Ecto neural progenitor cell (in vitro differentiated cells): ENCODE data around the gene MGAT4D.
"Not testable (repeated sequence)": the region's sequence is repeated elsewhere in the genome, so short reads cannot be mapped to it uniquely, and the experiment has no call there.

ENCODE experiments used
- DNase-seq: peaks from one replicate; pipeline ENCODE4 v3.0.0-alpha.2; 2018; ENCODE audit warnings: low spot score

MGAT4D gene

DNA sequence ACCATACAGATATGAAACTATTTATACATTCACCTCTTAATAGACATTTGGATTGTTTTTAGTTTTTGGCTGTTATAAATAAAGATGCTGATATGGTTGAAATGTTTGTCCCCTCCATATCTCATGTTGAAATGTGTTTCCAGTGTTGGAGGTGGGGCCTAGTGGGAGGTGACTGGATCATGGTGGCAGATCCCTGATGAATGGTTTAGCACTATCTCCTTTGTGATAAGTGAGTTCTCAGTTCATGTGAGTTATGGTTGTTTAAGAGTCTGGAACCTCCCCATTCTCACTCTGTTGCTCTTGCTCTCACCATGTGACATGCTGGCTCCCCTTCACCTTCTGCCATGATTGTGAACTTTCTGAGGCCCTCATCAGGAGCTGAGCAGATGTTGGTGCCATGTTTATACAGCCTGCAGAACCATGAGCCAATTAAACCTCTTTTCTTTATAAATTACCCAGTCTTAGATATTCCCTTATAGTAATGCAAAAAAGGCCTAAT, 58.4 kb downstream of the MGAT4D start:
- DNase-seq, result no peak

DNA sequence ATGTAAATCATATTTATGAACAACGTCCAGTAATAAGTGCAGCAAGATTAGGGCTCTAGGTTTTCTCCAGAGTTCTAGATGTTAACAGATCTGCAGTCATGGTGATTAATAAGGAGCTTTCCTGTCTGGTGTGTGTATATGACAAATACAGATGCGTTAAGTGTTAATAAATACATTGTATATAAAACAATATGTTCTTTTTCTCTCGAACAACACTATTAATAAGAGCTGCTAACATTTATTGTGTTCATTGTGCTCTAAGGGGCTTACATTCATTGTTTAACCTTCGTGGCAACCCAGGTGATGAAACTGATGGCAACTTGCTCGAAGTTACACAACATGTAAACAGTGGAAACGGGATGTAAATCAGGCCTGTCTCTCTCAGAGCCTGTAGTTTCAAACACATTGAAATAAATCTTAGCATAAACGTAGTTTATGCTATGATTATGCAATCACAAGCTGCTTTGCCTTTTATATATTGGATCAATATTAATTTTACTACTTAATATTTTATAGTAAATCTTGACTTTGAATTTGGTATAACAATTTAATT, 70.1 kb downstream of the MGAT4D start:
- no peak for DNase-seq

DNA sequence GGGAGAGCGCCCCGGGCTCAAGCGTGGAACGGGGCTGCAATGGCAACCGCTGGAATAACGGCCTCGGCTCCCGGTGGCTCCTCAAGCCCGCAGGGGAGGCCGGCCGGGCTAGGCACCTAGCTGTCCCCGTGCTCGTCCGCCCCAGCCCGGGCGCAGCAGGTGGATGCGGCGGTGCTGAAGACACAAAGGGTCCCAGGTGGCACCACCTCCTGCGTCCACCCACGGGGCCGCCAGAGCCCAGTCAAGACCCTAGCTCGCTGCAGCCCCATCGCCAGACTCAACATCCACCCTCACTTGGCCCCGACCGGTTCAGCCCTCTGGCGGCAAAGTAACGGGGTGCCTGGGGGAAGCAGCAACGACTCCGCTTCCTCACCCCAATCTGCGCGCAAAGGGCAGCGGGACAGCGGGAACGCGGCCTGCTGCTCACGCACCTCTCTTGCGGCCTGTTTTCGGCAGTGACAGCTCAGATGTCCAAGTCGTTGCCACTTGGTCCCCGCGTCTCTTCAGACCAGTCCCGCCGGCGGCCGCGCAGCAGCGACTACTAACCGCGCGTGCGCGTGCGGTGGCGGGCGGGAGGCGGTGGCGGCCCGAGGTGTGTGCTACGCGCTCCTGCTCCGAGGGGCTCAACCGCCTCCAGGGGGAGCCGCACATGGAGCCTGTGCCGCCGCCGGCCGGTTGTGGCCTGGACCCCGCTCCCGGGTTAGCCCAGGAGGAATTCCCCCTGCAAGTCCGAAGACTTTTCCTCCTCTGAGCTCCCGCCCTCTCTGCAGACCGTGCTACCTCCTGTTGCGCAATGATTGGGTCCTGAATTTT, 70.8 kb downstream of the MGAT4D start, which contains the start of gene CLGN:
Gene CLGN (minus strand): TSS at position 543 of the 813 bp plus-strand sequence. CDS start 14,570 bp downstream, outside the sequence.
- peak; percentile 95 for DNase-seq

DNA sequence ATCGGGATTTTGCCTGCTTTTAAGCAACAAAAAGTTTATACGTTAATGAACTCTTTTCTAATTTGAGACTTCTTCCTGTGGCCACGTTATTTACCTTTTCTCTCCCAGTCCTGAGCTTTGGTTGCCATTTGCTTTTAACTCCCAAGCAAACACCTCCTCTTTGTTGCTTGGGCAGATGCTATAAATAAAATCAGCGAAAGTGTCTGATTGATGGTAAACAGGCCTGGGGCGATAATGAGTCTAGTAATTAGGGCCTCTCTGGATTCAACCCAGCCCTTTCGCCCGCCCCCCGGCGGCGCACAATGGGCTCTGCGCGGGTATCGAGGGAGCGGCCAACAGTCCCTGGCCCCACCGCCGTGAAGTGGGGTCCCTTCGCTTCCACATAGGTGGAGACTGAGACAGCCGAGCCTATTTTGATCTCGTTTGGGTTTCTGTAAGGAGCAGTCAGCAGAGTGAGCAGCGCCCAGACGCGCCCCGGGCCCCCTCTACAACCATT, 71.4 kb downstream of the MGAT4D start:
- no peak for DNase-seq

DNA sequence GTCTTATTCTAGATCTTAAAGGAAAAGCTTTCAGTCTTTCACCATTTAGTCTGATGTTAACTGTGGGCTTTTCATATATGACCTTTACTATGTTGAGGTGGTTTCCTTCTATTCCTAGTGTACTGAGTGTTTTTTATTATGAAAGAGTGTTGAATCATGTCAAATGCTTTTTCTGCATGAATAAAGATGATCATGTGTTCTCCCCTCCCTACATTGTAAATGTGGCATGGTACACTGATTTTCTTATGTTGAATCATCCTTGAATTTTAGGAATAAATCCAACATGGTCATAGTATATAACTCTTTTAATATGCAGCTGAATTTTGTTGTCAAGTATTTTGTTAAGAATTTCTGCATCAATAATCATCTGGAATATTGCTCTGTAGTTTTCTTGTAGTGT, 75.0 kb downstream of the MGAT4D start:
- no peak for DNase-seq

DNA sequence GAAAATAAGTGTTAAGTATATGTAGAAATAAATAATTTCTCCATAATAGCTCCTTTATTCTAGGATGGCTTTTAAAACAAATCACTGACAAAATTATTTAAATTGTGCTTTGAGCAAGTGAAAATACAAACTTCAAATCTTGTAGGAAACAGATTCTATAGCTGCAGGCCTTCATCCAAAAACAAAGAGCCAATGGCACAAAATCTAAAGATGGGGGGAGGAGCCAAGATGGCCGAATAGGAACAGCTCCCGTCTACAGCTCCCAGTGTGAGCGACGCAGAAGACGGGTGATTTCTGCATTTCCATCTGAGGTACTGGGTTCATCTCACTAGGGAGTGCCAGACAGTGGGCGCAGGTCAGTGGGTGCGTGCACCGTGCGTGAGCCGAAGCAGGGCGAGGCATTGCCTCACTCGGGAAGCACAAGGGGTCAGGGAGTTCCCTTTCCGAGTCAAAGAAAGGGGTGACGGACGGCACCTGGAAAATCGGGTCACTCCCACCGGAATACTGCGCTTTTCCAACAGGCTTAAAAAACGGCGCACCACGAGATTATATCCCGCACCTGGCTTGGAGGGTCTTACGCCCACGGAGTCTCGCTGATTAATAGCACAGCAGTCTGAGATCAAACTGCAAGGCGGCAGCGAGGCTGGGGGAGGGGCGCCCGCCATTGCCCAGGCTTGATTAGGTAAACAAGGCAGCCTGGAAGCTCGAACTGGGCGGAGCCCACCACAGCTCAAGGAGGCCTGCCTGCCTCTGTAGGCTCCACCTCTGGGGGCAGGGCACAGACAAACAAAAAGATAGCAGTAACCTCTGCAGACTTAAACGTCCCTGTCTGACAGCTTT, 84.7 kb downstream of the MGAT4D start:
- not testable (repeated sequence) for DNase-seq

DNA sequence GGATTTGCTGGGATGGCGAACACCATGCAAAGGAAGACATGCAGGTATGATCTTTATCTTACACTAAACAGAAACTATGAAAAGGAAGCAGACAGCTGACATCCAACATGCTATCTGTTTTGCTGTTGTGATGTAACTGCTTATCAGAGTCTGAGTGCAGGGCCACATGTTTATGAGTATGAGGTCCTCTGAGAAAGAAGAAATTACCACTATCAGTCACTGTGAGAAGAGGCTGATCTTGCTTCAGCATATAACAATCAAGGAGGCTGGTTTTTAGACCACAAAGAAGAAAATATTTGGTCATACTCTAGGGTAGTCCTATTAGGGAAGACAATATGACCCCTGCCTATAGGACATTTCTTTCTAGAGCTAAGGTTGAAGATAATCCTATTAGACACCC, 89.1 kb downstream of the MGAT4D start:
- no peak for DNase-seq

DNA sequence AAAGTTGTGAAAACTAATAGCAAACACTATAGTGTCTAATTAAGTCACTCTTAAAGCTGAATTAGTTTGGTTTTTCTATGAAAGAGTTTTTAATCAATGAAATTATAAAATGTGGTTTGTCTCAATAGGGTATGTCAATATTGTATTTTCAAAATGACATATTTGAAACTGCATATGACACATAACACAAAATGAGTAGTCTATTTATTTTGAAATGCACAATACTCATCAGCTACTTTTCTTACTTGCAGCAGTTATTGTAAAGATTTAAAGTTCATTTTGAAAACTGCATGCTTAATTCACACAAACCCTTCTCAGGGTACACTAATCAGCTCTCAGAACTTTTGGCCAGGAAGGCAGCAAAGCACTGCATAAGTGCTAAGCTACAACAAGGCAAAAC, 91.8 kb downstream of the MGAT4D start:
- no peak for DNase-seq

DNA sequence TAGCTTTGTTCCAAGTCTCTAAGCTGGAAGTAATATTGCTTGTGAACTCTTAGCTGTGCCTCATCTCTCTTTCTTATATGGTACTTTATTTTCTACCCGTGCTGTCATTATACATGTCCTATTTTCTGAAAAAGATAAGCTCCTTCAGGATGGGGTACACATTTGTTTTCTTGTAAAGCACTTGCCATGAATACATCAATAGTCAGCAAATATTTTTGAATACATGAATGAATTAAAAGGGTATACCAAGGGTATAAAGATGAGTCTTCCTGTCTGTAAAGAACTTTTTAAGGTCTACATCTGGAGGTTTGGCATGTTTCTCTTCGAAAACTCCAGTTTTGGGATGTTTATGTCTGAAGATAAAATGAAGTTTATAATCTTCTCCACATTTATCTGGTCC, 98.0 kb downstream of the MGAT4D start:
- DNase-seq, result no peak

DNA sequence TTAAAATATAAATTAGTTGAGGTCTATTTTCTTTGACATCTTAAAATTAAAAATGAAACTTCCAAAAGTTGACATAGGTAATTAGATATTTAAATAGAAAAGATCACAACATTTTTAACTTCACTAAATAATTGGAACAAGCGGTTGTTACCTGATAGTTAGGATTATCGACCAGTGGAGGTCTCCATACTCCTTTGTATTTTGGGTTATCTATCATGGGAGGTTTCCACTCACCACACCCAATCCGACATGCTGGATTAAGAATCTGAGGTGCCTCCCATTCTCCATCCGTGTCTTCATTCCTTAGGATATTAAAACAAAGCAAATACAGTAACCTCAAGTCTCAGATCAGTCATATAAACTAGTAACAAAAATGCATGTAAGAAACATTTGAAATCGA, 102.4 kb downstream of the MGAT4D start:
- no peak for DNase-seq
